ENCODE data around the gene GID4.
A peak's percentile ranks its signal among the peaks of the same experiment; 100 is the strongest.

The GID4 gene

GRCh38 chr17:18039535-18040260 is 490 bp downstream of the GID4 start:
- Histone ChIP-seq H3K79me2 (ENCODE audit: control insufficient read depth, low read length) (peaks cover 86% of the 10 kb centered on the region), H3K9me2 (replicated peaks; ENCODE audit: control insufficient read depth, low read length) (no peaks in the 10 kb centered on the region), H3K27ac (ENCODE audit: low read depth, low read length) (peak overlapping the region; percentile 21; the same call in 1 of the 2 replicates)

GRCh38 chr17:18040261-18040858 is 1.2 kb downstream of the GID4 start:
- Histone ChIP-seq H3F3A (ENCODE audit: control insufficient read depth, insufficient read depth) (peaks cover 14% of the 10 kb centered on the region), H3K4me3 (ENCODE audit: low read length) (peak overlapping the region; percentile 99), H3K9me3 (ENCODE audit: control insufficient read depth, insufficient read depth, low read length) (no peaks in the 10 kb centered on the region), H3K36me3 (ENCODE audit: control insufficient read depth, low read length) (peaks cover 20% of the 10 kb centered on the region), H4K20me1 (ENCODE audit: control insufficient read depth, insufficient read depth, low read depth, low read length) (no peaks in the 10 kb centered on the region; the same call in 1 of the 2 replicates), H3K9me2 (replicated peaks; ENCODE audit: control insufficient read depth, low read length) (no peaks in the 10 kb centered on the region), H3K79me2 (ENCODE audit: control insufficient read depth, low read length) (peaks cover 79% of the 10 kb centered on the region), H3K4me2 (ENCODE audit: low read length) (peak overlapping the region; percentile 95), H3K27me3 (ENCODE audit: control insufficient read depth, low read length) (no peaks in the 10 kb centered on the region), H3K4me1 (ENCODE audit: control insufficient read depth, low read length) (peaks cover 45% of the 10 kb centered on the region), H3K27ac (ENCODE audit: low read depth, low read length) (no peak overlapping the region)
- TF ChIP-seq CTCF (IDR thresholded peaks at IDR 0.05; ENCODE audit: low read depth, low read length, poor library complexity, severe bottlenecking) (no peak), EZH2phosphoT487 (IDR thresholded peaks at IDR 0.05; ENCODE audit: borderline replicate concordance, low read length) (no peak)

More at GRCh38 chr17:18039535-18040260, 490 bp downstream of the GID4 start:
- TF ChIP-seq CTCF (IDR thresholded peaks at IDR 0.05; ENCODE audit: low read depth, low read length, poor library complexity, severe bottlenecking) = no peak
- no peak for TF ChIP-seq EZH2phosphoT487 (IDR thresholded peaks at IDR 0.05; ENCODE audit: borderline replicate concordance, low read length)
- Histone ChIP-seq H3F3A (ENCODE audit: control insufficient read depth, insufficient read depth) (peaks cover 16% of the 10 kb centered on the region), H3K4me1 (ENCODE audit: control insufficient read depth, low read length) (peaks cover 50% of the 10 kb centered on the region), H3K36me3 (ENCODE audit: control insufficient read depth, low read length) (peaks cover 13% of the 10 kb centered on the region), H3K27me3 (ENCODE audit: control insufficient read depth, low read length) (no peaks in the 10 kb centered on the region), H3K4me2 (ENCODE audit: low read length) (peak overlapping the region; percentile 95), H4K20me1 (ENCODE audit: control insufficient read depth, insufficient read depth, low read depth, low read length) (no peaks in the 10 kb centered on the region; the same call in 1 of the 2 replicates), H3K4me3 (ENCODE audit: low read length) (peak overlapping the region; percentile 99), H3K9me3 (ENCODE audit: control insufficient read depth, insufficient read depth, low read length) (no peaks in the 10 kb centered on the region)

GRCh38 chr17:18041776-18042175 is 2.6 kb downstream of the GID4 start:
- Histone ChIP-seq H3K79me2 (ENCODE audit: control insufficient read depth, low read length) (peaks cover 65% of the 10 kb centered on the region), H3K27me3 (ENCODE audit: control insufficient read depth, low read length) (no peaks in the 10 kb centered on the region), H3K9me3 (ENCODE audit: control insufficient read depth, insufficient read depth, low read length) (no peaks in the 10 kb centered on the region), H3K4me2 (ENCODE audit: low read length) (peak overlapping the region; percentile 95; the same call in 1 of the 2 replicates), H3K27ac (ENCODE audit: low read depth, low read length) (no peak overlapping the region), H3F3A (ENCODE audit: control insufficient read depth, insufficient read depth) (peaks cover 7% of the 10 kb centered on the region), H4K20me1 (ENCODE audit: control insufficient read depth, insufficient read depth, low read depth, low read length) (no peaks in the 10 kb centered on the region), H3K4me3 (ENCODE audit: low read length) (no peak overlapping the region), H3K36me3 (ENCODE audit: control insufficient read depth, low read length) (peaks cover 31% of the 10 kb centered on the region), H3K9me2 (replicated peaks; ENCODE audit: control insufficient read depth, low read length) (no peaks in the 10 kb centered on the region), H3K4me1 (ENCODE audit: control insufficient read depth, low read length) (peaks cover 45% of the 10 kb centered on the region)
- TF ChIP-seq CTCF (IDR thresholded peaks at IDR 0.05; ENCODE audit: low read depth, low read length, poor library complexity, severe bottlenecking) = no peak
- TF ChIP-seq EZH2phosphoT487 (IDR thresholded peaks at IDR 0.05; ENCODE audit: borderline replicate concordance, low read length) = no peak
